Esophagus squamous epithelium (tissue), 4 donors: Measurements from ENCODE around the gene ABTB1.

Source experiments
- CTCF ChIP-seq, 6 experiments: fragments of 450-650 bp in 4 of 6; fragments of 200-600 bp in 2 of 6; sonication (generic) in 2 of 6; IDR thresholded peaks; one replicate each; pipeline ENCODE4 v1.5.1; 2016 to 2019; ENCODE audit warnings: antibody characterized with exemption in 6 of 6, mild to moderate bottlenecking in 4 of 6, moderate library complexity in 4 of 6
- POLR2A ChIP-seq, 4 donors: fragments of 450-650 bp; IDR thresholded peaks; one replicate each; pipeline ENCODE4 v1.6.1; 2017; ENCODE audit warnings: antibody characterized with exemption in 4 of 4, mild to moderate bottlenecking in 4 of 4, moderate library complexity in 3 of 4

DNA sequence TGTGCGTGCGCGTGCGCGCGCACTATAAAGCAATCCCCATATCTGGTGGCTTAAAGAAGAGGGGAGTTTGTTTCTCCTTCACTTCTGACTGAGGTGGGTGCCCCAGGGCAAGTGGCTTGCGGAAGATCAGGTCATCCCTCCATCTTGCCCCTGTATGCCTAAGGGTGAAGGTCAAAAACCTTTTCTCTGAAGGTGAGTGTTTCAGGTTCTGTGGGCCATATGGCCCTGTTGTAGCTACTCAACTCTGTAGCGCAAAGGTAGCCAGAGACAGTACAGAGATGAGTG, 5.5 kb downstream of the ABTB1 start:
- TF ChIP-seq CTCF (IDR thresholded peaks at IDR 0.05) (no peak), POLR2A (IDR thresholded peaks at IDR 0.05) (no peak)
